PC-9 (cell line): ENCODE measurements around the gene TMEM52B. TPM values are rescaled to one million over a fixed set of nuclear protein-coding genes. Genes with fewer than 3 reads are reported as not detected.

ENCODE experiments used
- BruUV-seq: library from RNA; stranded (reverse); fragments of 400-500 nt; replicated peaks from 2 replicates; lab custom pipeline; 2021; lab: Mats Ljungman, UMichigan
- CTCF ChIA-PET: fragments of 300-600 bp; sonication (Branson Sonifier 250); formaldehyde crosslinking; loops from one replicate; lab custom pipeline; 2022; ENCODE audit warnings: antibody characterized with exemption; lab: Charles Lee
- POLR2A ChIA-PET: fragments of 300-600 bp; sonication (Branson Sonifier 250); formaldehyde crosslinking; loops from one replicate; lab custom pipeline; 2022; ENCODE audit warnings: antibody characterized with exemption; ENCODE audit not compliant: unreplicated experiment; lab: Charles Lee
- DNase-seq, 2 experiments: peaks; one replicate each; pipeline versions ENCODE4 v3.0.0 to v3.0.0-alpha.2; 2015 to 2022; ENCODE audit warnings: mixed read lengths in 1 of 2
- H2AFZ ChIP-seq: fragments of 200-600 bp; sonication (generic); 2 replicates; pipeline ENCODE4 v1.8.1; 2017; ENCODE audit warnings: antibody characterized with exemption
- H3F3A ChIP-seq: fragments of 200-600 bp; sonication (generic); 2 replicates; pipeline ENCODE4 v1.8.1; 2017; ENCODE audit warnings: antibody characterized with exemption, mild to moderate bottlenecking, low read depth; ENCODE audit not compliant: insufficient read depth
- H3K27ac ChIP-seq: fragments of 200-600 bp; sonication (generic); 2 replicates; pipeline ENCODE4 v1.6.1; 2016; ENCODE audit warnings: mixed run types
- H3K27me3 ChIP-seq: fragments of 200-600 bp; sonication (generic); 2 replicates; pipeline ENCODE4 v1.6.1; 2016; ENCODE audit warnings: low read depth, mixed run types; ENCODE audit not compliant: insufficient read depth
- H3K36me3 ChIP-seq: fragments of 200-600 bp; sonication (generic); 2 replicates; pipeline ENCODE4 v1.6.1; 2016; ENCODE audit warnings: low read depth, mixed run types
- H3K4me1 ChIP-seq: fragments of 200-600 bp; sonication (generic); replicated peaks from 2 replicates; pipeline ENCODE4 v1.6.1; 2016; ENCODE audit warnings: mixed run types; ENCODE audit not compliant: insufficient read depth
- H3K4me2 ChIP-seq: fragments of 200-600 bp; sonication (generic); 2 replicates; pipeline ENCODE4 v1.6.1; 2017; ENCODE audit warnings: mixed run types
- H3K4me3 ChIP-seq: fragments of 200-600 bp; sonication (generic); 2 replicates; pipeline ENCODE4 v1.6.1; 2016; ENCODE audit warnings: mixed run types
- H3K79me2 ChIP-seq: fragments of 200-600 bp; sonication (generic); 2 replicates; pipeline ENCODE4 v1.6.1; 2017; ENCODE audit warnings: low read depth, mixed run types
- H3K9me2 ChIP-seq: fragments of 200-600 bp; sonication (generic); 2 replicates; pipeline ENCODE4 v1.8.1; 2017; ENCODE audit warnings: mild to moderate bottlenecking; ENCODE audit not compliant: insufficient read depth
- H3K9me3 ChIP-seq: fragments of 200-600 bp; sonication (generic); 2 replicates; pipeline ENCODE4 v1.8.1; 2016; ENCODE audit warnings: low read depth; ENCODE audit not compliant: insufficient read depth
- H4K20me1 ChIP-seq: fragments of 200-600 bp; sonication (generic); 2 replicates; pipeline ENCODE4 v1.8.1; 2017; ENCODE audit not compliant: insufficient read depth
- EZH2 ChIP-seq: fragments of 200-600 bp; sonication (generic); IDR thresholded peaks from 2 replicates; pipeline ENCODE4 v1.8.0; 2017; ENCODE audit warnings: antibody characterized with exemption, low read depth
- intact Hi-C: fragments of 100-400 bp; cut with micrococcal nuclease; formaldehyde crosslinking; loops from one replicate; pipeline ENCODE4 v1.10.0; 2022; ENCODE audit not compliant: unreplicated experiment
- total RNA-seq: library from RNA; stranded (reverse); gene quantifications from 2 replicates; pipeline ENCODE4 v1.2.3, GENCODE V29; 2021
- TF ChIP-seq, protein P1 (sequence below): fragments of 200-600 bp; sonication (generic); conservative IDR thresholded peaks from 2 replicates; pipeline ENCODE4 v1.6.1; 2017; ENCODE audit warnings: mixed run types, antibody characterized with exemption, mild to moderate bottlenecking, moderate library complexity

The TMEM52B gene
- total RNA-seq, 1 experiment from 2014 or later: 2.6 TPM

DNA sequence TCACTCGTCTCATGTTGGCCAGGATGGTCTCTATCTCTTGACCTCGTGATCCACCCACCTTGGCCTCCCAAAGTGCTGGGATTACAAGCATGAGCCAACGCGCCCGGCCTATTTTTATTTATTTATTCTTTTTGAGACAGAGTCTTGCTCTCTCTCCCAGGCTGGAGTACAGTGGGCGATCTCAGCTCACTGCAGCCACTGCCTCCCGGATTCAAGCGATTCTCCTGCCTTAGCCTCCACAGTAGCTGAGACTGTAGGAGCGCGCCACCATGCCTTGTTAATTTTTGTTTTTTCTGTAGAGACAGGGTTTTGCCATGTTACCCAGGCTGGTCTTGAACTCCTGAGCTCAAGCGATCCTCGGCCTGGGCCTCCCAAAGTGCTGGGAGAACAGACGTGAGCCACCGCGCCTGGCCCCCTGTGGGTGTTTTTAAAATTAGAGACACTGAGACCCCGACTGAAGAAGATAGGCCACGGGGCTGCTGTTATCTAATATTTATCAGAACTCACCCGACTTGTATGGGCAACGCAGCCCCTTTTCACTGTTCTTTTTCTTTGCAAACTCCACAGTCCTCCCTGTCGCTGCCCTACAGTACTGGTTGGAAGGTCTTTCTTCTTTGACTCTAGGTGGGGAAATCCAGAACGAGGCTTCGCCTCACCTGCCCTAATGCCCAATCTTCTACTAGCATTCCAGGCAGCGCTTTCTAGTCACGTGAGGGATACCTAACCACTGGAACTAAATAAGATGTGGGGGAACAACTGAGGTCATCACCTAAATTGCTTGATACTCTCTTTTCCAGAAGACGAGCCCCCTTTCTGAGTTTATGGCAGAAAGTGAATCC is 32.5 kb downstream of the TMEM52B start:
- peak overlapping the region; percentile 90 for H3K27ac ChIP-seq
- no peaks in the 10 kb centered on the region for H4K20me1 ChIP-seq
- no peaks in the 10 kb centered on the region for H3K9me3 ChIP-seq
- intact Hi-C loops: loop anchor here (5.0 to 10.0 kb wide), 3 partner anchors 44 to 457 kb away; partner anchors contain the start of gene CLEC9A
- peaks cover 36% of the 10 kb centered on the region; the same call in 1 of the 2 replicates for H3F3A ChIP-seq
- H2AFZ ChIP-seq: no peak overlapping the region
- H3K4me3 ChIP-seq: no peak overlapping the region
- H3K9me2 ChIP-seq: no peaks in the 10 kb centered on the region
- peak overlapping the region; percentile 21; the same call in 1 of the 2 replicates for H3K4me2 ChIP-seq
- H3K4me1 ChIP-seq: peaks cover 21% of the 10 kb centered on the region
- CTCF ChIA-PET: no interaction called here
- peaks cover 20% of the 10 kb centered on the region for H3K79me2 ChIP-seq
- BruUV-seq: TSS peak; percentile 40
- DNase-seq: no peak
- H3K27me3 ChIP-seq: no peaks in the 10 kb centered on the region
- no peaks in the 10 kb centered on the region for H3K36me3 ChIP-seq
- POLR2A ChIA-PET: no interaction called here
- TF ChIP-seq, protein P1, sequence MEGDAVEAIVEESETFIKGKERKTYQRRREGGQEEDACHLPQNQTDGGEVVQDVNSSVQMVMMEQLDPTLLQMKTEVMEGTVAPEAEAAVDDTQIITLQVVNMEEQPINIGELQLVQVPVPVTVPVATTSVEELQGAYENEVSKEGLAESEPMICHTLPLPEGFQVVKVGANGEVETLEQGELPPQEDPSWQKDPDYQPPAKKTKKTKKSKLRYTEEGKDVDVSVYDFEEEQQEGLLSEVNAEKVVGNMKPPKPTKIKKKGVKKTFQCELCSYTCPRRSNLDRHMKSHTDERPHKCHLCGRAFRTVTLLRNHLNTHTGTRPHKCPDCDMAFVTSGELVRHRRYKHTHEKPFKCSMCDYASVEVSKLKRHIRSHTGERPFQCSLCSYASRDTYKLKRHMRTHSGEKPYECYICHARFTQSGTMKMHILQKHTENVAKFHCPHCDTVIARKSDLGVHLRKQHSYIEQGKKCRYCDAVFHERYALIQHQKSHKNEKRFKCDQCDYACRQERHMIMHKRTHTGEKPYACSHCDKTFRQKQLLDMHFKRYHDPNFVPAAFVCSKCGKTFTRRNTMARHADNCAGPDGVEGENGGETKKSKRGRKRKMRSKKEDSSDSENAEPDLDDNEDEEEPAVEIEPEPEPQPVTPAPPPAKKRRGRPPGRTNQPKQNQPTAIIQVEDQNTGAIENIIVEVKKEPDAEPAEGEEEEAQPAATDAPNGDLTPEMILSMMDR: no peak
- TF ChIP-seq EZH2: no peak

DNA sequence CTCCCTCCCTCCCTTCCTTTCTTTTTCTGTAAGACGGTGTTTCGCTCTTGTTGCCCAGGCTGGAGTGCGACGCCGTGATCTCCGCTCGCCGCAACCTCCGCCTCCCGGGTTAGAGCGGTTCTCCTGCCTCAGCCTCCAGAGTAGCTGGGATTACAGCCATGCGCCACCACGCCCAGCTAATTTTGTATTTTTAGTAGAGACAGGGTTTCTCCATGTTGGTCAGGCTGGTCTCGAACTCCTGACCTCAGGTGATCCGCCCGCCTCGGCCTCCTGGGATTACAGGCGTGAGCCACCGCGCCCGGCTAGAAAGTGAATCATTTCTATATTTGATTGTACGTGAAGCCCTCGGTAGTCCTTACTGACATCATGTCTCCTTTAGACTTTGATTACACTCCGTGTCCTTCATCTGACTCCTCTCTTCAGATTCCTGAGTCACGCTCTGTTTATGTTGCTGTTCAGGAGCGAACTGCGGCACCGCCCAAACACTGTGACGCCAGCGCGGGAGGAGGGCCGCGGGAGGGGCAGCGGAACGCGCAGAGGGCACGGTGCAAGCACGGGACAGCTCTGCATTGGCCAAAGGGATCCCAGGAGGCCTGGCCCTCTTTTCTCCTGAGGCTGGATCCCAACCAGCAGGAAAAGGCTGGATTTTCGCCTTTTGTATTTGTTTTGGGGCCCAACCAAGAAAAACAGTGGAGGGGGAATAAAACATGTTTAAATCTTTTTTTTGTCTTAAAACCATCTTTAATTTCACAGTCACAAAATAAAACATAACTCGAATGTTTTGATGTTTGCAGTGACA is 33.3 kb downstream of the TMEM52B start:
- intact Hi-C loops: loop anchor here (1.0 to 10.0 kb wide), 7 partner anchors 20 to 511 kb away; partner anchors contain the start of genes CLEC9A and YBX3
- no TSS peak for BruUV-seq

More for the DNA sequence above, 33.3 kb downstream of the TMEM52B start:
- Histone ChIP-seq H3K79me2 (peaks cover 20% of the 10 kb centered on the region), H3K27me3 (no peaks in the 10 kb centered on the region), H4K20me1 (no peaks in the 10 kb centered on the region), H3K4me1 (peaks cover 20% of the 10 kb centered on the region), H2AFZ (peak overlapping the region; percentile 92; the same call in 1 of the 2 replicates), H3K4me2 (peak overlapping the region; percentile 81), H3K4me3 (peak overlapping the region; percentile 85), H3K9me3 (no peaks in the 10 kb centered on the region), H3K27ac (peak overlapping the region; percentile 90), H3K36me3 (no peaks in the 10 kb centered on the region), H3F3A (peaks cover 36% of the 10 kb centered on the region; the same call in 1 of the 2 replicates), H3K9me2 (no peaks in the 10 kb centered on the region)
- peak; percentile 99 for DNase-seq
- POLR2A ChIA-PET: interaction anchor here (0.5 to 1.5 kb wide), 10 partner anchors 19 to 1095 kb away, joined by 4 to 11 read pairs (median 6); partner anchors contain the start of gene OLR1
- TF ChIP-seq, protein P1: no peak
- TF ChIP-seq EZH2: no peak
- CTCF ChIA-PET: interaction anchor here (0.9 to 1.0 kb wide), 2 partner anchors 22 to 72 kb away, joined by 3 to 4 read pairs; no protein-coding TSS in a partner anchor
